HEK293 (cell line): ENCODE results near the gene ZNF451.

ENCODE experiments used
- EGR2 ChIP-seq: fragments of 450-650 bp; formaldehyde crosslinking; IDR thresholded peaks from 2 replicates; pipeline ENCODE4 v1.5.1; 2016; ENCODE audit warnings: low read depth, missing biosample characterization, missing genetic modification characterization
- FEZF1 ChIP-seq: fragments of 450-650 bp; formaldehyde crosslinking; IDR thresholded peaks from 2 replicates; pipeline ENCODE4 v1.5.1; 2016; ENCODE audit warnings: missing biosample characterization, missing genetic modification characterization
- KLF7 ChIP-seq: fragments of 450-650 bp; formaldehyde crosslinking; IDR thresholded peaks from 2 replicates; pipeline ENCODE4 v1.5.1; 2016; ENCODE audit warnings: missing biosample characterization, missing genetic modification characterization, borderline replicate concordance
- TCF7L2 ChIP-seq: IDR thresholded peaks from 2 replicates; pipeline ENCODE4 v1.6.1; 2011; ENCODE audit warnings: low read depth, mild to moderate bottlenecking, inconsistent platforms, low read length, moderate library complexity, borderline replicate concordance
- YY2 ChIP-seq: fragments of 450-650 bp; formaldehyde crosslinking; IDR thresholded peaks from 2 replicates; pipeline ENCODE4 v1.5.1; 2016; ENCODE audit warnings: missing biosample characterization, missing genetic modification characterization
- ZBTB21 ChIP-seq: fragments of 450-650 bp; formaldehyde crosslinking; IDR thresholded peaks from 2 replicates; pipeline ENCODE4 v1.5.1; 2017; ENCODE audit warnings: missing biosample characterization, missing genetic modification characterization
- ZEB2 ChIP-seq: fragments of 450-650 bp; formaldehyde crosslinking; IDR thresholded peaks from 2 replicates; pipeline ENCODE4 v1.5.1; 2016; ENCODE audit warnings: missing biosample characterization, missing genetic modification characterization
- ZFP41 ChIP-seq: fragments of 450-650 bp; formaldehyde crosslinking; IDR thresholded peaks from 2 replicates; pipeline ENCODE4 v1.5.1; 2016; ENCODE audit warnings: missing biosample characterization, missing genetic modification characterization, borderline replicate concordance
- ZFP69B ChIP-seq: fragments of 450-650 bp; formaldehyde crosslinking; IDR thresholded peaks from 2 replicates; pipeline ENCODE4 v1.5.1; 2016; ENCODE audit warnings: missing biosample characterization, missing genetic modification characterization
- ZIC2 ChIP-seq: fragments of 450-650 bp; formaldehyde crosslinking; IDR thresholded peaks from 2 replicates; pipeline ENCODE4 v1.5.1; 2016; ENCODE audit warnings: missing biosample characterization, missing genetic modification characterization
- ZNF10 ChIP-seq: fragments of 450-650 bp; formaldehyde crosslinking; IDR thresholded peaks from 2 replicates; pipeline ENCODE4 v1.5.1; 2017; ENCODE audit warnings: missing biosample characterization, missing genetic modification characterization
- ZNF146 ChIP-seq: fragments of 450-650 bp; formaldehyde crosslinking; IDR thresholded peaks from 2 replicates; pipeline ENCODE4 v1.5.1; 2016; ENCODE audit warnings: missing biosample characterization, missing genetic modification characterization
- ZNF174 ChIP-seq: fragments of 450-650 bp; formaldehyde crosslinking; IDR thresholded peaks from 2 replicates; pipeline ENCODE4 v1.5.0; 2017; ENCODE audit warnings: missing biosample characterization, mild to moderate bottlenecking, missing genetic modification characterization
- ZNF19 ChIP-seq: fragments of 450-650 bp; formaldehyde crosslinking; IDR thresholded peaks from 2 replicates; pipeline ENCODE4; 2016; ENCODE audit warnings: missing biosample characterization, missing genetic modification characterization, low read depth
- ZNF266 ChIP-seq: fragments of 450-650 bp; formaldehyde crosslinking; IDR thresholded peaks from 2 replicates; pipeline ENCODE4 v1.5.1; 2016; ENCODE audit warnings: missing biosample characterization, missing genetic modification characterization, low read depth
- ZNF274 ChIP-seq, 2 experiments: fragments of 200-500 bp in 1 of 2; fragments of 450-650 bp in 1 of 2; sonication (Bioruptor generic) in 1 of 2; formaldehyde crosslinking in 1 of 2; IDR thresholded peaks; 2 replicates each; pipeline versions ENCODE4 v1.5.1 to v1.6.1; 2014 to 2016; ENCODE audit warnings: borderline replicate concordance in 1 of 2, inconsistent platforms in 1 of 2, low read length in 1 of 2, missing biosample characterization in 1 of 2, missing genetic modification characterization in 1 of 2
- ZNF335 ChIP-seq: fragments of 450-650 bp; formaldehyde crosslinking; conservative IDR thresholded peaks from 2 replicates; pipeline ENCODE4 v1.5.1; 2016; ENCODE audit warnings: missing biosample characterization, missing genetic modification characterization
- ZNF350 ChIP-seq: fragments of 450-650 bp; formaldehyde crosslinking; IDR thresholded peaks from 2 replicates; pipeline ENCODE4 v1.5.0; 2017; ENCODE audit warnings: missing biosample characterization, mild to moderate bottlenecking, missing genetic modification characterization
- ZNF366 ChIP-seq: fragments of 450-650 bp; formaldehyde crosslinking; conservative IDR thresholded peaks from 2 replicates; pipeline ENCODE4 v1.5.1; 2016; ENCODE audit warnings: missing biosample characterization, missing genetic modification characterization
- ZNF544 ChIP-seq: fragments of 450-650 bp; formaldehyde crosslinking; IDR thresholded peaks from 2 replicates; pipeline ENCODE4 v1.5.0; 2017; ENCODE audit warnings: missing biosample characterization, missing genetic modification characterization
- ZNF548 ChIP-seq: fragments of 450-650 bp; formaldehyde crosslinking; IDR thresholded peaks from 2 replicates; pipeline ENCODE4 v1.5.1; 2016; ENCODE audit warnings: missing biosample characterization, missing genetic modification characterization
- ZNF555 ChIP-seq: fragments of 450-650 bp; formaldehyde crosslinking; conservative IDR thresholded peaks from 2 replicates; pipeline ENCODE4 v1.5.1; 2017; ENCODE audit warnings: missing biosample characterization, mild to moderate bottlenecking, missing genetic modification characterization, inconsistent platforms
- ZNF560 ChIP-seq: fragments of 450-650 bp; formaldehyde crosslinking; IDR thresholded peaks from 2 replicates; pipeline ENCODE4 v1.5.1; 2017; ENCODE audit warnings: missing biosample characterization, missing genetic modification characterization, borderline replicate concordance
- ZNF561 ChIP-seq: fragments of 450-650 bp; IDR thresholded peaks from 2 replicates; pipeline ENCODE4 v1.5.1; 2018; ENCODE audit warnings: missing biosample characterization, missing genetic modification characterization, borderline replicate concordance
- ZNF600 ChIP-seq: fragments of 450-650 bp; formaldehyde crosslinking; IDR thresholded peaks from 2 replicates; pipeline ENCODE4 v1.5.1; 2016; ENCODE audit warnings: missing biosample characterization, missing genetic modification characterization
- ZNF660 ChIP-seq: fragments of 450-650 bp; IDR thresholded peaks from 2 replicates; pipeline ENCODE4 v1.5.1; 2018; ENCODE audit warnings: missing biosample characterization, mild to moderate bottlenecking, missing genetic modification characterization
- ZNF76 ChIP-seq: fragments of 450-650 bp; formaldehyde crosslinking; IDR thresholded peaks from 2 replicates; pipeline ENCODE4; 2016; ENCODE audit warnings: low read depth, missing biosample characterization, missing genetic modification characterization, borderline replicate concordance
- ZNF776 ChIP-seq: fragments of 450-650 bp; formaldehyde crosslinking; IDR thresholded peaks from 2 replicates; pipeline ENCODE4 v1.5.0; 2017; ENCODE audit warnings: missing biosample characterization, missing genetic modification characterization, borderline replicate concordance
- ZNF791 ChIP-seq: fragments of 450-650 bp; formaldehyde crosslinking; IDR thresholded peaks from 2 replicates; pipeline ENCODE4 v1.5.1; 2016; ENCODE audit warnings: missing biosample characterization, missing genetic modification characterization
- ZNF843 ChIP-seq: fragments of 450-650 bp; formaldehyde crosslinking; IDR thresholded peaks from 2 replicates; pipeline ENCODE4 v1.5.1; 2016; ENCODE audit warnings: missing biosample characterization, missing genetic modification characterization
- ZSCAN30 ChIP-seq: fragments of 450-650 bp; IDR thresholded peaks from 2 replicates; pipeline ENCODE4 v1.5.1; 2018; ENCODE audit warnings: missing biosample characterization, mild to moderate bottlenecking, missing genetic modification characterization, moderate library complexity
- TF ChIP-seq, protein P1 (sequence below): sonication (generic); formaldehyde crosslinking; IDR thresholded peaks from 2 replicates; pipeline ENCODE4 v1.8.1; 2022; ENCODE audit warnings: mild to moderate bottlenecking, moderate library complexity, missing genetic modification reagents
- TF ChIP-seq, protein P2 (sequence below): fragments of 450-650 bp; IDR thresholded peaks from 2 replicates; pipeline ENCODE4 v1.5.1; 2018; ENCODE audit warnings: missing biosample characterization, missing genetic modification characterization
- TF ChIP-seq, protein P3 (sequence below): fragments of 450-650 bp; formaldehyde crosslinking; IDR thresholded peaks from 2 replicates; pipeline ENCODE4 v1.5.1; 2017; ENCODE audit warnings: missing biosample characterization, missing genetic modification characterization
- TF ChIP-seq, protein P4 (sequence below): fragments of 450-650 bp; formaldehyde crosslinking; IDR thresholded peaks from 2 replicates; pipeline ENCODE4 v1.5.1; 2016; ENCODE audit warnings: missing biosample characterization, missing genetic modification characterization, low read depth

Gene ZNF451

DNA sequence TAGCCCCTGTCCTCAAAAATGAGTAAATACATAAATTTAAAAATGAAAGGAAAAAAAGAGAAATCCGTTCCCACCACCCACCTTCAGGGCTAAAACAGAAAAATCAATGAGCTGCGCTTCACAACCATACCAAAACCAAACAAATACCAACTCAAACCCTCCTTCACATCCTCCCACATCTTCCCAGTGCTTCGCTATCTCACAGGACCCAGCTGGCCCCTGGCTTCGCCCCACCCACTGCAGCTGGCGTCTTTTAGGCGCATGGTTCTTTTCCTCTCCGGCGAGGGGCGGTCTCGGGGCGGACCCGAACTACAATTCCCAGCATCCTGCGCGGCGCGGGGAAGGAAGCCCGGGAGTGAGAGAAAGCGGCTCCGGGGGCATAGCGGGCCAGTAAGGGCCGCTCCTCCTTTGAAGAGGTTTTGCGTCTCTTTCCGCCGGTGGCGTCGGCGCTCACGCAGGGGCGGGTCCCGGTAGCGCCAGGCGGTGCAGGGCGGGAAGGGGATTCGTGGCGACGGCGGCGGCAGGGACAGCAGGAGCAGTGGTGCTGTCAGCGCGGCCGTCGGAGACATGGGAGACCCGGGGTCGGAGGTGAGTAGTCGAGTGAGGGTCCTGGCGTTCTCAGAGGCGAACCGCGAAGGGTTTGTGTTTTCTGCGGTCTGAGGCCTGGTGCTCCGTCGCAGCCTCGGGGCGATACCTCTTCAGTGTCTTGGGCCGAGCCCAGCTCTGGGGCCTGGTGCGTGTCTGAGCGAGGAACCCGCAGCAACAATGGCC lies at the start of gene ZNF451 (continued):
- TF ChIP-seq, protein P1, sequence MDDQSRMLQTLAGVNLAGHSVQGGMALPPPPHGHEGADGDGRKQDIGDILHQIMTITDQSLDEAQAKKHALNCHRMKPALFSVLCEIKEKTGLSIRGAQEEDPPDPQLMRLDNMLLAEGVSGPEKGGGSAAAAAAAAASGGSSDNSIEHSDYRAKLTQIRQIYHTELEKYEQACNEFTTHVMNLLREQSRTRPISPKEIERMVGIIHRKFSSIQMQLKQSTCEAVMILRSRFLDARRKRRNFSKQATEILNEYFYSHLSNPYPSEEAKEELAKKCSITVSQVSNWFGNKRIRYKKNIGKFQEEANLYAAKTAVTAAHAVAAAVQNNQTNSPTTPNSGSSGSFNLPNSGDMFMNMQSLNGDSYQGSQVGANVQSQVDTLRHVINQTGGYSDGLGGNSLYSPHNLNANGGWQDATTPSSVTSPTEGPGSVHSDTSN (CRISPR knock-in tag): peak; percentile 83; the same call in 1 of the 2 replicates
- peak; percentile 19 for TF ChIP-seq ZNF843
- TF ChIP-seq ZNF560 (tag by site-specific recombination): no peak
- TF ChIP-seq, protein P2, sequence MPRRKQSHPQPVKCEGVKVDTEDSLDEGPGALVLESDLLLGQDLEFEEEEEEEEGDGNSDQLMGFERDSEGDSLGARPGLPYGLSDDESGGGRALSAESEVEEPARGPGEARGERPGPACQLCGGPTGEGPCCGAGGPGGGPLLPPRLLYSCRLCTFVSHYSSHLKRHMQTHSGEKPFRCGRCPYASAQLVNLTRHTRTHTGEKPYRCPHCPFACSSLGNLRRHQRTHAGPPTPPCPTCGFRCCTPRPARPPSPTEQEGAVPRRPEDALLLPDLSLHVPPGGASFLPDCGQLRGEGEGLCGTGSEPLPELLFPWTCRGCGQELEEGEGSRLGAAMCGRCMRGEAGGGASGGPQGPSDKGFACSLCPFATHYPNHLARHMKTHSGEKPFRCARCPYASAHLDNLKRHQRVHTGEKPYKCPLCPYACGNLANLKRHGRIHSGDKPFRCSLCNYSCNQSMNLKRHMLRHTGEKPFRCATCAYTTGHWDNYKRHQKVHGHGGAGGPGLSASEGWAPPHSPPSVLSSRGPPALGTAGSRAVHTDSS (tag by site-specific recombination): no peak
- TF ChIP-seq, protein P3, sequence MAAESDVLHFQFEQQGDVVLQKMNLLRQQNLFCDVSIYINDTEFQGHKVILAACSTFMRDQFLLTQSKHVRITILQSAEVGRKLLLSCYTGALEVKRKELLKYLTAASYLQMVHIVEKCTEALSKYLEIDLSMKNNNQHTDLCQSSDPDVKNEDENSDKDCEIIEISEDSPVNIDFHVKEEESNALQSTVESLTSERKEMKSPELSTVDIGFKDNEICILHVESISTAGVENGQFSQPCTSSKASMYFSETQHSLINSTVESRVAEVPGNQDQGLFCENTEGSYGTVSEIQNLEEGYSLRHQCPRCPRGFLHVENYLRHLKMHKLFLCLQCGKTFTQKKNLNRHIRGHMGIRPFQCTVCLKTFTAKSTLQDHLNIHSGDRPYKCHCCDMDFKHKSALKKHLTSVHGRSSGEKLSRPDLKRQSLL: no peak; the same call in 1 of the 2 replicates
- TF ChIP-seq ZNF350 (tag by site-specific recombination): no peak
- peak; percentile 41 for TF ChIP-seq ZBTB21 (tag by site-specific recombination)
- TF ChIP-seq ZEB2: peak; percentile 86; the same call in 1 of the 2 replicates
- TF ChIP-seq ZSCAN30: peak; percentile 82
- TF ChIP-seq ZNF274 (IDR thresholded peaks at IDR 0.05; ENCODE audit: low read length): no peak
- no peak for TF ChIP-seq ZNF274 (tag by site-specific recombination; IDR thresholded peaks at IDR 0.05; ENCODE audit: borderline replicate concordance)
- TF ChIP-seq ZNF660 (tag by site-specific recombination): peak; percentile 47; the same call in 1 of the 2 replicates
- no peak for TF ChIP-seq ZNF776 (tag by site-specific recombination)
- TF ChIP-seq ZNF548: no peak
- no peak for TF ChIP-seq ZNF146
- TF ChIP-seq ZNF544: no peak
- peak; percentile 47; the same call in 1 of the 2 replicates for TF ChIP-seq ZFP69B
- TF ChIP-seq ZFP41 (tag by site-specific recombination): no peak
- peak; percentile 87 for TF ChIP-seq TCF7L2
- no peak for TF ChIP-seq ZNF266 (tag by site-specific recombination)
- peak; percentile 96 for TF ChIP-seq ZNF335 (tag by site-specific recombination)
- no peak for TF ChIP-seq ZNF174 (tag by site-specific recombination)
- no peak for TF ChIP-seq ZIC2 (tag by site-specific recombination)
- peak; percentile 98 for TF ChIP-seq EGR2 (tag by site-specific recombination)
- peak; percentile 96 for TF ChIP-seq ZNF76 (tag by site-specific recombination)
- no peak for TF ChIP-seq YY2
- TF ChIP-seq ZNF555: no peak
- TF ChIP-seq, protein P4, sequence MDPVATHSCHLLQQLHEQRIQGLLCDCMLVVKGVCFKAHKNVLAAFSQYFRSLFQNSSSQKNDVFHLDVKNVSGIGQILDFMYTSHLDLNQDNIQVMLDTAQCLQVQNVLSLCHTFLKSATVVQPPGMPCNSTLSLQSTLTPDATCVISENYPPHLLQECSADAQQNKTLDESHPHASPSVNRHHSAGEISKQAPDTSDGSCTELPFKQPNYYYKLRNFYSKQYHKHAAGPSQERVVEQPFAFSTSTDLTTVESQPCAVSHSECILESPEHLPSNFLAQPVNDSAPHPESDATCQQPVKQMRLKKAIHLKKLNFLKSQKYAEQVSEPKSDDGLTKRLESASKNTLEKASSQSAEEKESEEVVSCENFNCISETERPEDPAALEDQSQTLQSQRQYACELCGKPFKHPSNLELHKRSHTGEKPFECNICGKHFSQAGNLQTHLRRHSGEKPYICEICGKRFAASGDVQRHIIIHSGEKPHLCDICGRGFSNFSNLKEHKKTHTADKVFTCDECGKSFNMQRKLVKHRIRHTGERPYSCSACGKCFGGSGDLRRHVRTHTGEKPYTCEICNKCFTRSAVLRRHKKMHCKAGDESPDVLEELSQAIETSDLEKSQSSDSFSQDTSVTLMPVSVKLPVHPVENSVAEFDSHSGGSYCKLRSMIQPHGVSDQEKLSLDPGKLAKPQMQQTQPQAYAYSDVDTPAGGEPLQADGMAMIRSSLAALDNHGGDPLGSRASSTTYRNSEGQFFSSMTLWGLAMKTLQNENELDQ (tag by site-specific recombination): no peak
- peak; percentile 62; the same call in 1 of the 2 replicates for TF ChIP-seq KLF7 (tag by site-specific recombination)
- peak; percentile 85; the same call in 1 of the 2 replicates for TF ChIP-seq ZNF561 (tag by site-specific recombination)
- TF ChIP-seq ZNF791 (tag by site-specific recombination): no peak
- TF ChIP-seq ZNF10 (tag by site-specific recombination): no peak
- TF ChIP-seq ZNF366: peak; percentile 89
- no peak for TF ChIP-seq FEZF1 (tag by site-specific recombination)
- peak; percentile 89 for TF ChIP-seq ZNF600
- TF ChIP-seq ZNF19 (tag by site-specific recombination): no peak
